HEK293T (cell line): Measurements from ENCODE around the gene MAN1C1.

Source experiments
- CTCF ChIA-PET: fragments of 350-600 bp; formaldehyde crosslinking; extraction: SDS; loops from one replicate; lab custom pipeline; 2021; ENCODE audit warnings: antibody characterized with exemption, inconsistent platforms; lab: Yijun Ruan, JAX
- POLR2A ChIA-PET: fragments of 350-600 bp; formaldehyde crosslinking; extraction: SDS; loops from one replicate; lab custom pipeline; 2020; ENCODE audit warnings: antibody characterized with exemption, inconsistent platforms; lab: Yijun Ruan, JAX
- DNase-seq: peaks from one replicate; pipeline ENCODE4 v3.0.0; 2012; ENCODE audit warnings: mixed read lengths; ENCODE audit errors: extremely low spot score
- ARNT ChIP-seq: fragments of 450-650 bp; IDR thresholded peaks from 2 replicates; pipeline ENCODE4 v1.6.1; 2017; ENCODE audit warnings: mild to moderate bottlenecking
- BHLHE40 ChIP-seq: fragments of 450-650 bp; IDR thresholded peaks from 2 replicates; pipeline ENCODE4 v1.6.1; 2016; ENCODE audit warnings: mild to moderate bottlenecking, moderate library complexity, borderline replicate concordance
- CTBP1 ChIP-seq: fragments of 450-650 bp; IDR thresholded peaks from 2 replicates; pipeline ENCODE4 v1.6.1; 2016; ENCODE audit warnings: borderline replicate concordance
- ELF4 ChIP-seq: fragments of 450-650 bp; IDR thresholded peaks from 2 replicates; pipeline ENCODE4 v1.6.1; 2017; ENCODE audit warnings: antibody characterized with exemption
- FOXA1 ChIP-seq: fragments of 450-650 bp; IDR thresholded peaks from 2 replicates; pipeline ENCODE4 v1.6.1; 2016; ENCODE audit warnings: mild to moderate bottlenecking
- FOXK2 ChIP-seq: fragments of 450-650 bp; IDR thresholded peaks from 2 replicates; pipeline ENCODE4 v1.6.1; 2016; ENCODE audit warnings: mild to moderate bottlenecking
- FOXM1 ChIP-seq: fragments of 450-650 bp; IDR thresholded peaks from 2 replicates; pipeline ENCODE4 v1.6.1; 2017; ENCODE audit warnings: mild to moderate bottlenecking, borderline replicate concordance
- HDGF ChIP-seq: fragments of 450-650 bp; IDR thresholded peaks from 2 replicates; pipeline ENCODE4 v1.6.1; 2017; ENCODE audit warnings: antibody characterized with exemption, borderline replicate concordance
- L3MBTL2 ChIP-seq: fragments of 450-650 bp; conservative IDR thresholded peaks from 2 replicates; pipeline ENCODE4 v1.6.1; 2016; ENCODE audit warnings: mild to moderate bottlenecking
- LEF1 ChIP-seq: fragments of 450-650 bp; IDR thresholded peaks from 2 replicates; pipeline ENCODE4 v1.6.1; 2017; ENCODE audit warnings: mild to moderate bottlenecking, borderline replicate concordance
- NFRKB ChIP-seq: fragments of 450-650 bp; IDR thresholded peaks from 2 replicates; pipeline ENCODE4 v1.6.1; 2016; ENCODE audit warnings: mild to moderate bottlenecking, moderate library complexity
- PKNOX1 ChIP-seq: fragments of 450-650 bp; IDR thresholded peaks from 2 replicates; pipeline ENCODE4 v1.6.1; 2016
- SP1 ChIP-seq: fragments of 450-650 bp; IDR thresholded peaks from 2 replicates; pipeline ENCODE4 v1.6.1; 2017
- SUZ12 ChIP-seq: fragments of 450-650 bp; IDR thresholded peaks from 2 replicates; pipeline ENCODE4 v1.6.1; 2016; ENCODE audit warnings: mild to moderate bottlenecking
- TARDBP ChIP-seq: fragments of 450-650 bp; IDR thresholded peaks from 2 replicates; pipeline ENCODE4 v1.6.1; 2016
- ZNF384 ChIP-seq: fragments of 450-650 bp; IDR thresholded peaks from 2 replicates; pipeline ENCODE4 v1.6.1; 2016

Gene MAN1C1

GRCh38 chr1:25569597-25570396 lies 46.8 kb upstream of the MAN1C1 start:
- DNase-seq, result no peak
- ChIA-PET CTCF (no interaction called here), POLR2A (interaction anchor here (0.7 kb wide), 1 partner anchor 32 kb away, joined by 3 read pairs; no protein-coding TSS in a partner anchor)
- TF ChIP-seq CTBP1 (no peak), NFRKB (no peak), PKNOX1 (no peak), ELF4 (no peak), TARDBP (no peak), SP1 (no peak), FOXM1 (no peak), FOXK2 (no peak), LEF1 (no peak), ARNT (no peak), L3MBTL2 (no peak)

GRCh38 chr1:25570798-25571521 lies 45.6 kb upstream of the MAN1C1 start:
- DNase-seq, result no peak
- no peak for TF ChIP-seq PKNOX1
- TF ChIP-seq LEF1, result no peak
- no peak for TF ChIP-seq FOXA1
- no peak for TF ChIP-seq SUZ12
- TF ChIP-seq FOXM1, result no peak
- no peak for TF ChIP-seq TARDBP
- no peak for TF ChIP-seq ARNT
- TF ChIP-seq HDGF, result no peak
- TF ChIP-seq NFRKB, result no peak
- no peak for TF ChIP-seq L3MBTL2
- TF ChIP-seq BHLHE40, result no peak
- TF ChIP-seq ELF4, result no peak
- TF ChIP-seq FOXK2, result no peak
- TF ChIP-seq SP1, result no peak
- no peak for TF ChIP-seq ZNF384
- TF ChIP-seq CTBP1, result no peak
- ChIA-PET CTCF (no interaction called here), POLR2A (no interaction called here)

- POLR2A ChIA-PET, result interaction anchor here (0.8 kb wide), 1 partner anchor 27 kb away, joined by 3 read pairs; no protein-coding TSS in a partner anchor
- DNase-seq, result no peak
- TF ChIP-seq ZNF384, result no peak
- TF ChIP-seq SP1, result no peak
- CTCF ChIA-PET, result interaction anchor here (1.0 to 2.0 kb wide), 4 partner anchors 21 to 224 kb away, joined by 3 to 5 read pairs (median 4); no protein-coding TSS in a partner anchor
Observed at GRCh38 chr1:25571522-25571970, 45.0 kb upstream of the MAN1C1 start.

- ChIA-PET CTCF (interaction anchor here (0.6 to 2.0 kb wide), 12 partner anchors 7 to 943 kb away, joined by 3 to 8 read pairs (median 4); no protein-coding TSS in a partner anchor), POLR2A (interaction anchor here (0.8 kb wide), 2 partner anchors 28 to 228 kb away, joined by 3 read pairs; partner anchors contain the start of gene SELENON)
- DNase-seq, result no peak
- TF ChIP-seq HDGF (no peak), FOXM1 (no peak), FOXK2 (no peak), FOXA1 (no peak), ZNF384 (no peak), L3MBTL2 (no peak), LEF1 (no peak)
Observed at GRCh38 chr1:25572107-25572506, 44.5 kb upstream of the MAN1C1 start.

- ChIA-PET CTCF (interaction anchor here (0.6 to 2.0 kb wide), 14 partner anchors 8 to 944 kb away, joined by 3 to 8 read pairs (median 4); no protein-coding TSS in a partner anchor), POLR2A (interaction anchor here (0.8 to 1.2 kb wide), 3 partner anchors 8 to 227 kb away, joined by 3 read pairs; partner anchors contain the start of gene SELENON)
- DNase-seq, result peak; percentile 80
- TF ChIP-seq PKNOX1, result no peak
Observed at GRCh38 chr1:25572708-25573590, 43.6 kb upstream of the MAN1C1 start.
